ENCODE measurements around the gene GRID2.

The GRID2 gene

GRCh38 chr4:93731456-93731855 lies 1427.7 kb downstream of the GRID2 start:
- no peak for DNase-seq

GRCh38 chr4:93732509-93732908 lies 1428.7 kb downstream of the GRID2 start:
- Histone ChIP-seq H3K9me3 (replicated peaks; ENCODE audit: insufficient read depth, low read length) (no peaks in the 10 kb centered on the region), H3F3A (ENCODE audit: insufficient read depth, low read length) (no peaks in the 10 kb centered on the region), H3K36me3 (replicated peaks; ENCODE audit: insufficient read depth, low read length) (no peaks in the 10 kb centered on the region), H3K27me3 (replicated peaks; ENCODE audit: insufficient read depth, low read length) (no peaks in the 10 kb centered on the region), H3K27ac (ENCODE audit: low read length) (no peak overlapping the region), H3K4me1 (ENCODE audit: low read length) (no peaks in the 10 kb centered on the region), H3K4me2 (ENCODE audit: low read depth, low read length) (no peak overlapping the region), H3K9ac (ENCODE audit: low read length) (no peak overlapping the region), H3K79me2 (ENCODE audit: low read length) (no peaks in the 10 kb centered on the region), H3K4me3 (ENCODE audit: low read length) (no peak overlapping the region), H3K9me2 (replicated peaks; ENCODE audit: insufficient read depth, low read length) (no peaks in the 10 kb centered on the region), H4K20me1 (ENCODE audit: insufficient read depth, low read length) (no peaks in the 10 kb centered on the region), H2AFZ (ENCODE audit: low read length) (no peak overlapping the region)
- no peak for TF ChIP-seq EZH2phosphoT487 (IDR thresholded peaks at IDR 0.05; ENCODE audit: low read length)
- no peak for TF ChIP-seq EZH2 (optimal IDR thresholded peaks at IDR 0.05; ENCODE audit: low read depth, low read length)
- no peak for TF ChIP-seq CTCF (IDR thresholded peaks at IDR 0.05; ENCODE audit: low read length)
- DNase-seq, result no peak

More at GRCh38 chr4:93731456-93731855, 1427.7 kb downstream of the GRID2 start:
- H3F3A ChIP-seq (ENCODE audit: insufficient read depth, low read length), result no peaks in the 10 kb centered on the region
- H4K20me1 ChIP-seq (ENCODE audit: insufficient read depth, low read length), result no peaks in the 10 kb centered on the region
- H3K4me3 ChIP-seq (ENCODE audit: low read length), result no peak overlapping the region
- TF ChIP-seq EZH2phosphoT487 (IDR thresholded peaks at IDR 0.05; ENCODE audit: low read length) (no peak), EZH2 (optimal IDR thresholded peaks at IDR 0.05; ENCODE audit: low read depth, low read length) (no peak), CTCF (IDR thresholded peaks at IDR 0.05; ENCODE audit: low read length) (no peak)
- H3K79me2 ChIP-seq (ENCODE audit: low read length), result no peaks in the 10 kb centered on the region
- H3K9ac ChIP-seq (ENCODE audit: low read length), result no peak overlapping the region
- no peaks in the 10 kb centered on the region for H3K9me2 ChIP-seq (replicated peaks; ENCODE audit: insufficient read depth, low read length)
- no peaks in the 10 kb centered on the region for H3K27me3 ChIP-seq (replicated peaks; ENCODE audit: insufficient read depth, low read length)
- no peaks in the 10 kb centered on the region for H3K36me3 ChIP-seq (replicated peaks; ENCODE audit: insufficient read depth, low read length)
- H3K27ac ChIP-seq (ENCODE audit: low read length), result no peak overlapping the region
- H2AFZ ChIP-seq (ENCODE audit: low read length), result no peak overlapping the region
- no peak overlapping the region for H3K4me2 ChIP-seq (ENCODE audit: low read depth, low read length)
- H3K4me1 ChIP-seq (ENCODE audit: low read length), result no peaks in the 10 kb centered on the region
- no peaks in the 10 kb centered on the region for H3K9me3 ChIP-seq (replicated peaks; ENCODE audit: insufficient read depth, low read length)

- Histone ChIP-seq H3K9ac (ENCODE audit: low read length) (no peak overlapping the region), H3F3A (ENCODE audit: insufficient read depth, low read length) (no peaks in the 10 kb centered on the region), H3K27me3 (replicated peaks; ENCODE audit: insufficient read depth, low read length) (no peaks in the 10 kb centered on the region), H2AFZ (ENCODE audit: low read length) (no peak overlapping the region), H3K79me2 (ENCODE audit: low read length) (no peaks in the 10 kb centered on the region), H3K4me1 (ENCODE audit: low read length) (no peaks in the 10 kb centered on the region), H3K9me2 (replicated peaks; ENCODE audit: insufficient read depth, low read length) (no peaks in the 10 kb centered on the region), H3K36me3 (replicated peaks; ENCODE audit: insufficient read depth, low read length) (no peaks in the 10 kb centered on the region), H3K4me2 (ENCODE audit: low read depth, low read length) (no peak overlapping the region), H4K20me1 (ENCODE audit: insufficient read depth, low read length) (no peaks in the 10 kb centered on the region), H3K27ac (ENCODE audit: low read length) (no peak overlapping the region), H3K9me3 (replicated peaks; ENCODE audit: insufficient read depth, low read length) (no peaks in the 10 kb centered on the region), H3K4me3 (ENCODE audit: low read length) (no peak overlapping the region)
- TF ChIP-seq EZH2phosphoT487 (IDR thresholded peaks at IDR 0.05; ENCODE audit: low read length), result no peak
- no peak for TF ChIP-seq EZH2 (optimal IDR thresholded peaks at IDR 0.05; ENCODE audit: low read depth, low read length)
- no peak for TF ChIP-seq CTCF (IDR thresholded peaks at IDR 0.05; ENCODE audit: low read length)
- no peak for DNase-seq
Observed at GRCh38 chr4:93740890-93741289, 1437.1 kb downstream of the GRID2 start.

Measured in MM.1S (cell line).